Stimulated activated CD8-positive, alpha-beta memory T cell treated with anti-CD3 and anti-CD28 coated beads, Interleukin-4, amount 100 ng/mL, for 1 hour (primary cell): ENCODE measurements around the gene KIF1A.

Source experiments
- DNase-seq, 2 donors: peaks; one replicate each; pipeline ENCODE4 v3.0.0-alpha.2; 2020; ENCODE audit warnings: low read depth in 2 of 2, low spot score in 1 of 2

KIF1A gene

DNA sequence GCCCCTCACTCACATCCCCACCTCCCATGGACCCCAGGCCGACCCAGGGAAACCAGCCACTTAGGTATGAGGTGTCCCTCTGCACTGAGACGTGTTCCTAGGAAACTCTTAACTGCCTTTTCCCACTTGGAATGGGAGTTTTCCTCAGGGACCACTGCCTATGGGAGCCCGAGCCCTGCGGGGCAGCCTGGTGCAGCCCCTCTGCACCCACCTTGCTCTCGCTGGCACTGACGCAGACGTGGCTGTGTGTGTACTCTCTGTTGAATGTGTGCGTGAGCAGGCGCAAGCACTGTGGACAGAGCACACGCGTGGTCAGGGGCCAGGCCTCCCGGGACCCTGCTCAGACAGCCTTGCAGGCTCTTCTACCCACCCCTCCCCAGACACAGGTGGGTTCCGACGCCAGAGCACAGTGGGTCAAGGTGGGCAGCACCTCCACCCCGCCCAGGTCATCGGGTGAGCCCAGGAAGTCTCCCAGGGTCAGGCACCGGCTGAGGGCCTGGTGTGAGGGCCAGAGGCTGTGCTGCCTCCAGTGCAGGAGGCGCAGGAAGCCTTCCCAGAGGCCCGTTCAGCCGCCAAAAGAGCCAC is 98.3 kb downstream of the KIF1A start:
- no peak for DNase-seq

DNA sequence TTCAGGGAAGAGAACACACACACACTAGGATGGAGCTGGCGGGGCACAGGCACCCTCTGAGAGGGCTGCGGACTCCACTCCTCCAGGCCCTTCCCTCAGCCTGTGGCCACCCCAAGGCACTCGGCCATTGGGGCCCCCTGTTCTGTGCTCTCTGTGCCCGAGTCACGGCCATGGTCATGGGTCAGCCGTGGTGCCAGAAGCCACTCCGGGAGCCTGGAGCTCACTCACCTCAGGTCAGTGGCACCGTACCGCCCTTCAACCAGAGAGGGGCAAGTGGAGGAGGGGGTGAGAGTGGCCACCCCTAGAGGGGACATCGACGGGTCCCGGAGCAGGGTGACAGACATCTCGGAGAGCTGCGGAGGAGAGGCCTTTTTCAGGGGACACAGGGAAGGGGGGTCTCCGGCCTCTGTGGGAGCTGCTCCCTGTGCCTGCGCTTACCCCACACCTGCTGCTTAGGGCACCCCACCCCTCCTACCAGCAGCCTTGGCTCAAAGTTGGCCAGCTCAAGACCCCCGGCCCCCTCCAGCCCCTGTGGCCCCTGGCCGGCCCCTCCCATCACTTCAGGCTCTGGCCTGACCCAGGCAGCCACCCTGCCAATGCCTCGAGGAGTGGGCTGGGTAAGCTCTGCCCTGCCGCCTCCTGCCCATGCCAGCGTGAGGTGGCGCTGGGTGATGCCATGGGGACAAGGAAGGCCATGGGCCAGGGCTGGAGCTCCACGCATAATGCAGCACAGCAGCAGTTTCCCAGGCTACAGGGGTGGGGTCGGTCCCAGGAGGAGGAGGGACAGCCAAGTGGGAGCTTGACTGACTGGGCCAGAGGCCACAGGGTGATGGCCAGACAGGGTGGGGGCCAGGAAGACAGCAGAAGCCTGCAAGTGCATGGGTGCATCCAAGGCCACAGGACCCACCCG is 99.1 kb downstream of the KIF1A start:
- DNase-seq, result no peak

DNA sequence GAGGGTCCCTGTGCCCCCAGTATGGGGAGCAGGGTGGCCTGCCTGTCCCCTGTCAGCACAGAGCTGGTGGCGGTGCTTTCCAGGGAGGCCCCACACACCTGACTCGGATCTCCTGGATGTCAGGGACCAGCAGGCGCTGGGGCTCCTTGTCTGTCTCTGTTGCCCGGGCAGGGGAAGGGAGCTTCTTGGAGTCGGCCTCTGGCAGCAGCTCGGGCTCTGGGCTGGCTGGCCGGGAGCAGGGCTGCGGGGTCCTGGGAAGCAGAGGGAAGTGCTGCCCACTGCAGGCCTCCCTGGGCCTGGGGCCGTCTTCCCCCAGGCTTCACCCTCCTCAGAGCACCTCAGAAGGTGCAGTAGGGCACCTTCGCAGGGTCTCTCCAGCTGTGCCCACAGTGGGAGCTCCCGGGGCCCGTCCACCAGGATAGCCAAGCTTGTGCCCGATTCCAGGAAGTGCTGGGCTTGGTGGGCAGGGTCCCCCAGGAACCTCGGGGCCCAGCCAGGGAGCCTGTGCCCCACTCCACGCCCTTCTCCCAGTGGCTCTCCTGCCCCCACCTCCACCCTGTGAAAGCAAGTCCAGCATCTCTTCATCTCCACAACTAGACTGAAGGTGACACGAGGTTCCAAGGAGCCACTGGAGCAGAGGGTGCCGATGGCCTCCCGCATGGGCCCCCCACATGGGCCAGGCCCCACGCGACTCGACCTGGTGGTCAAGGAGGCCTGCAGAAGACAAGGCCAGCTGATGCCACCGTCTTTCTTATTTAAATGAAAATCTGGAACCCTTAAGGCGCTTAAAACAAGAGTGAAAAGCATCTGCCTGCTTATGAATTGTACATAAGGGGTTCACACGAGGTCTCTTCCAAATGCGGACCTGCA is 100.1 kb downstream of the KIF1A start:
- no peak for DNase-seq

DNA sequence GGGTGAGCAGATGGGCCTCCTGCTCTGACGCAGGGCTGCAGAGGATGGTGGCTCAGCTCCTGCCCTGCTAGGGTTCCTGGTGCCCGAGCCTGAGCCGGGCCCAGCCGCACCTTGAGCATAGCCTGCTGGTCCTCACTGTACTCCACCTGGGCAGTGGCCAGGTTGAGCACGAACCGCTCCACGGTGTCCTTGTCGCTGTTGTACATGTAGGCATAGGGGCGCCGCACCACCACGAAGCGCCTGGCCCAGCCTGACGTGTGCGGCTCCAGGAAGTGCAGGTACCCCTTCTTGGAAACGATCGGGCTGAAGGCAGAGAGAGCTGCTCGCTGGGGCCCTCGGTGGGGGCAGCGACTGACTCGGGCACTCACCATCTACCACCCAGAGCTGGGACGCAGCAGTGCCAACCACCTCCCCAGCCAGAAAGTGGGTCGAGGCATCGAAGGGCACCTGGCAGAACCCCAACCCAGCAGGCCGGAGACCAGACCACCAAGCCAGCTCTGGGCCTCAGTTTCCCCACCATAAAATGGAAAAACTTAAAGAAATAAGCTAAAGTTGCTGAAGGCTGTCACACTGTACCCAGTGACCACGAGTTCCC is 101.0 kb downstream of the KIF1A start:
- DNase-seq, result no peak

DNA sequence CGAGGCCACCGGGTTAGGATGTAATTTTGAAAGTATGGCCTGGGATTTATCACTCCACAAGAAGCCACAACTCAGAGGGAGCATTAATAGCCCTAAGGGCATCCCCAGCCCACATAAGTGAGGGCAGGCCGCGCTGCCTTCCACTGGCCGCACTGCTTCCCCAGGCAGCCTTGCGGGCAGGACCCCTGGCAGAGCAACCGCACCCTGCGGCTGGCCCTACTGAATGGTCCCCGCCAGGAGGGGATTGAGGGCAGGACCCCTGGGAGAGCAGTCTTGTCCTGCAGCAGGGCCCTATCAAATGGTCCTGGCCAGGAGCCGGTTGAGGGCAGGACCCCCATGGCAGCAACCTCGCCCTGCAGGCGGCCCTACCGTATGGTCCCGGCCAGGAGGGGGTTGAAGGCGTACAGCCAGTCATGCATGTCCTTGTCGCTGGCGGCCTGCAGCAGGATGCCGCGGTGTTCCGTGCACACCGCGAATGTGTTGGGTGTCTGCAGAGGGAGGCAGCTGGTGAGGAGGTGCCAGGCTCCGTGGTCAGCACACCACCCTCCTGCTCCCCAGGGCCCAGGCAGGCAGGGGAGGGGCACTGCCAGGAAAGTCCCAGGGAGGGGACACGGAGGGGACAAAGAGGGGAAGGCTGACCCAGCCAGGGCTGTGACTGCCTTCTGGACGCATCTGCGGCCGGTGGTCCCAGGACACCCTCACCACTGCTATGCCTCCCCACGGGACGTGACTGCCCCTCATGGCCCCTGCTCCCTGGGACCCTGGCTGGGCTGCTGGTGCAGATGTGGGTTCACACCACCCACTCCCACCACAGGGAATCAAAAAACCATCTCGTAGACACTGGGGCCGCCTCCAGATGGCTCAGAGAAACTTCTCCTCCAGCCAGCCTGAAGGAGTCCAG is 102.1 kb downstream of the KIF1A start:
- no peak for DNase-seq

DNA sequence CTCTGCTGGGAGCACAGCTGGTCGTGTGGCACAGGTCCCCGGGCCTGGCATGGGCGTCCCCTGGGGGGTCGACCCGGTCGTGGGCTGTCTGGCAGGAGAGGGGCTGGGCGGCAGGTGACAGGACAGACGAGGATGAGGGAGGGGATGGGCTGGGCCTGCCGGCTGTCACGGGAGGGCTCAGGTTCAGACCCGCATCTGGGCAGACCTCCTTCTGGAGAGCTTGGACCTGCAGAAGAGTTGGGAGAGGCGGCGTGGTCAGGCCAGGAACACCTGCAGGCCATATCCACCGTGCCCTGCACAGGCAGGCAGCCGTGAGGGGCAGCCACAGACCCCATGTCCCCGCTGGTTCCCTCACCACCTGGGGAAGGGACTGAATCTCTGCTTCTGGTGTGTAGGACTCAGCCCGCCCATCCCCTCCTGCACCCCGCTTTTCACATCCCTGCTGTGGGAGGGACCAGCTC is 102.8 kb downstream of the KIF1A start:
- no peak for DNase-seq

DNA sequence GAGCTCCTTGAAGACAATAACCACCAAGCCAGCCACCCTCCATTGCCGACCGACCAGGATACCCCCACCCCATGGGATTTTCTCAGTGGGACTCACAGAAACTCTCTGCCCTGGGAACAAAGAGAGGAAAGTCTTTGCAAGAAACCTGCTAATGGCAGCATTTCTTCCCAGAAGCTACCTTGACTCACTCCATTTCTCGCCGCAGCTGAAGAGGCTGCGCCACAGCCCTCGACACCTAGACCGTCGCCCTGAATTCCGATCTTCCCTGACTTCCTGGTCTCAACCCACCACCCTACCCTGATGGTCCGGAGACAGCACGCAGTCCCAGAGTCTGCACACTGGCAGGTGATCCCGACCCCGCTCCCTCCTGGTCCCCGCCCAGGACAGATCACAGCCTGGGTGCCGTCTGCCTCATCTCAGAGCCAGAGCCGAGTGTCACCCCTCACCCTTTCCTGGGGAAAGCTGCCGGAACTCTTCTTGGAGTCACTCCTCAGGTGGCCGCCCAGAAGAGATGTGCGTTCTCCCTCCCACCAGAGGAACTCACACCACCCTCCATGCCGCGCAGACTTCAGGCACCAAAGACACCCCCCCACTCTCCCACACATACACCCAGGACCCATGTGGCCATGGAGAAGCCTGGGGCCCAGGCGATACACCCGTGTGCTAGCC is 103.8 kb downstream of the KIF1A start:
- no peak for DNase-seq

DNA sequence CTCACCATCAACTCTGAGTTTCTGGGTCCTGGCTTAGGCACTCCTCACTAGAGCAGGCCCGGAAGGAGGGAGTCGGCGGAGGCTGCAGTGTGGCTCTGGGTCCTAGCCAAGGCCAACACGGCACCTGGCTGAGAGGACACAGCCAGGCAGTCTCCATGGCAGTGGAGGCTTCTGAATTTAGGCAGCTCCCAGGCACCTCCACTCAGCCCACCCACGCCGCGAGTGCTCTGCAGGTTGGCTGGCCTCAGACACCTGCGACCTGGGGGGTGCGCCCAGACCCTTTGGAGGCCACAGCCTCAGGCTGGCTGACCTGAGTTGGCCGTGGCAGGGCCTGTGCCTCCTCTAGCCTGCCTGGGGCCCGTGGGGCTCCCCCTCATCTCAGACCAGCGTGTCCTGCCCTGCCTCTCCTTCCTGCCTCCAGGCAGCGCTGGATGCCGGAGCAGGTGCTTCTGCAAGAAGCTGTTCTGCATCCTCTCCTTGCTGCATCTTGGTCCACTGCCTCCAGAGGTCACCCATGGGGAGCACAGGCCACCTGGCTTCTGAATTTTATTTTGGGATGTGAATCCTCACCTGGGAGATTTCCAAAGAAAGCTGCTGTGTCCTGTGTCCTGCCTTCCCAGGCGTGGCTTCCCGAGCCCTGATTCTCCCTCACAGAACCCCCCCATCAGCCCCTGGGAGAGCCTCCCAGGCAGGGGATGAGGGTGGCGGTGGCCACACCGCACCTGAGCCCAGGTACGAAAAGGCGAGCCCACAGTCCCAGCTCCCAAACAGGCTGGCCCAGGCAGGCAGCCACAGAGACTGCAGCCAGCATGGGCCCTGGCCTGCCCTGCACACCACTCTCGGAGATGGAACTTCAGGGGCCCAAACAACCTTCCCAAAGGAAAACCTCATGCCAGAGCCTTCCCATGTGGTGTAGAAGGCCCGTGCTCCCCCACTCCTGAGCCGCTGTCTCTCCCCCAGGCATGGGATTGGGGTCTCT is 105.0 kb downstream of the KIF1A start:
- no peak for DNase-seq

DNA sequence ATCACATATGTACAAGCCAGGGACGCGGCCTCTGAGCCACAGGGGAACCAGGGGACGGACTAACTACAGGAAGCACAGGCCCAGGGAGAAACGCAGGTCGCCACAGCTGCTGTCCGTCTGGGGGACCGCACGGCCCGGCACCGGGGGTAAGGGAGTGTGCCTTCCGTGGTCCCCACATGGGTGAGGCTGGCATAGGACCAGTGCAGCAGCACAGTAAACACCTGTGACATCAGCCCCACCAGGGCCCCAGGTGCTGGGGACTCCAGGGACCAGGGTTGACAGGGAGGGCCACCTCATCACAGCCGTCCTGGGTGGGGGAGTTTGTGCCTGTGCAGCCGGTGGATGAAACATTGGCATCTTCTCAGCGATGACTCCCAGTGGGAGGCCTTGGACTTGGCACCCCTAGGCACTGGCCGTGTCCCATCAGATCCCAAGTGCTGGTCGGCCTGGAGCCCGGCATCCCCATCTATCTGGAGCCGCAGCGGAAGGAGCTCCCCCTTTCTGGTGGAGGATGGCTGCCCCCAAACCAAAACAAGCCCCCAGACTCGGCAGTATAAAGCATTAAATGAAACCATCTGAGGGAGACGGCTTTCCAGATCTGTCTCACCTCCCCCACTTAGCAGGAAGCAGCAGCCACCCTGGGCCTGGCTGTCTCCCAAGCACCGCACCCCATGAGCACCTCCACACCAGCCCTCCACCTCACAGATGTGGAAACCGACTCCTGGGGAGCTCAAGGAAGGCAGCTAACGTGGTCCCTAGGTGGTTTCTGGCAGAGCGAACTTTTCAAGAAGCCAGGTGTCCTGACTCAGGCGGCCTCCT is 105.9 kb downstream of the KIF1A start:
- no peak for DNase-seq

DNA sequence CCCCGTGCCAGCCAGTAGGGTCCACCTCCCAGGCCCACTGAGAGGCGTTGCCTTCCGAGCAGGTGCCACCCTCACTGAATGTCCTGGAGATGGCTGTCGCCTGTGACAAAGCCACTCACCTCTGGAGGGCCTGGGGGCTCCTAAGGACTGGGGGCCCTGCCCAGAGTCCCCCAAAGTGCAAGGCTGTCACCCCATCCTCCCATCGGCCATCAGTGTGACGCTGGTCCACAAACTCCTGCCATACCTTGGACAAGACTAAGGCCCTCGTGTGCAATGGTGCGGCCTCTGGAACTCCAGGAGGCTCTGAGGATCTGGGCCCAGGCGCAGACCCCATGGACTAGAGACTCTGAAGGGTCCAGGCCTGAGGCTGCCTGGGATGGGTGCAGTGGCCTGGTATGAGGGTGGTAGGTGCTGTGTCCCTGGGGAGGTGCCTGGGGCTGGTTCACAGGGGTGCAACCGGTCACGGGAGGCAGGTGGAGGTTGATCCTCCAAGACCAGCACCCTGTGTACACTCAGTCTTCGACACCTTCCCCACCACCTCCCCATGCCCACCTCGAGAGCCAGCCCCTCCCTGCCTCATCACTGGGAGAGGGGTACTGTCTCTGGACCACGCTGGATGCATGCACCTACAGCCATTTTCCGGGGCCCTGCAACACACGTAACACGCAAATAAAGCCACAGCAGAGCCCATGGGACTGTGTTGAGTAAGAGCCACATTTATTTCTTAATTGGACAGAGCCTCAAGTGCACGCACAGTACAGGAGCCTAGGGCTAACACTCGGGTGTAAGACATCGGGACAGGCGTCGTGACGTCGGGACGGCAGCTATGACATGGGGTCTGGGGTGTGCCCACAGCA is 106.7 kb downstream of the KIF1A start:
- DNase-seq, result no peak

DNA sequence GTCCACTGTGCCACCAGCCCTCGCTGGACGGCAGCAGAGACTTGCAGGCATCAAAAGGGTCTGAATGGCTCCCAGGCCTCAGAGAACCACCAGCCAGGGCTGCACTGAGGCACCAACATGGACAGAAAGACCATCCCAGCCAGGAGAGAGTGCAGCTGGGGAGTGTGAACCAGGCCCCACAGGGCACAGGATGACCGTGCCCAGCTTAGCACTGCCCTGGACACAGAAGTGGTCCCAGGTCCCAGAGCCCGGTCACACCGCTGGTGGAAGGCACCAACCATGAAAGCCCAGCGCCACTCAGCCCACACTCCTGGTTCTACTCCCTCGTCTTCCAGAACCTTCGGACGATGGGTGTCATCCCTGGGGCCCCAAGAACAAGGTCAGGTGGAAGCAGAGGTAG is 107.9 kb downstream of the KIF1A start:
- DNase-seq, result no peak

DNA sequence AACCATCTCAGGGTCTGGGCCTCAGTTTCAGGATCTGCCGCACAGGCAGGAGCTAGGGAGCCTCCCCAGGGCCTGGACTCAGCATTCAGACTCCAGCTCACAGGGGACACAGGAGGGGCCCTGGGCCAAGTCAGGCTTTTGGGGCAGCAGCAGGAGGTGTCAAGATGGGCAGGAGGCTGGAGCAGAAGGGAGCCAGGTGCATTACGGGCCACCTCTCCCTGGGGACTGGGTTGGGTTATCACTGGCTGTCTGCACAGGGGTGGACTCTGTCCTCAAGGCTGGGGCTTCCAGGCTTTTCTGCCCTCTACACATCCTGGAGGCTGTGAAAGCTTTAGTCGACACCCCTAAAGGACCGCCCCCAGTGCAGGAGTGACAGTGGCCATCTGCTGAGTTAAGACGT is 108.3 kb downstream of the KIF1A start:
- no peak for DNase-seq

DNA sequence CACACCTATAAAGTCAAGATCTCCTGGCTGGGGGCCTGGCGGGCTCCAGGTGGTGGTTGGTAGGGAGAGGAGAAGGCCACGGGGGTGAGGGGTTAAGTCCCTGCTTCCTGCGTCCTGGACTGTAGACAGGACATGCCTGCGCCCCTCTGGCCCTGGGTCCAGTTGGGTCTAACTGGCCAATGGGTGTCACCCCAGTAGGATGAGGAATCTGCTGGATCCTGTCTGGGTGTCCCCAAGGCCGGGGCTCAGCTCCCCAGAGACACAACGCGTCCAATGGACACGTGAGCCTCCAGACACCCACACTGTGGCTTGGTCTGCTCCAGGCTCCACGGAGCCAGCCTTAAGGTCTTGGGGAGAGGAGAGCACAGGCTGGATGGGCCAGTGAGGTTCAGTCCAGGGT is 108.7 kb downstream of the KIF1A start:
- DNase-seq, result no peak

DNA sequence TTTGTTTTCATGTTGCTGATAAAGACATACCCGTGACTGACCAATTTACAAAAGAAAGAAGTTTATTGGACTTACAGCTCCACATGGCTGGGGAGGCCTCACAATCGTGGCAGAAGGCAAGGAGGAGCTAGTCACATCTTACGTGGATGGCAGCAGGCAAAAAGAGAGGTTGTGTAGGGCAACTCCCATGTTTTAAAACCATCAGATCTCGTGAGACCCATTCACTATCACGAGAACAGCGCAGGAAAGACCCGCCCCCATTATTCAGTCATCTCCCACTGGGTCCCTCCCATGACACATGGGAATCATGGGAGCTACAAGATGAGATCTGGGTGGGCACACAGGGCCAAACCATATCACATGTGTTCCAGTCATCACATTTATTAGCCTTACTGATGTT is 111.6 kb downstream of the KIF1A start:
- no peak for DNase-seq

DNA sequence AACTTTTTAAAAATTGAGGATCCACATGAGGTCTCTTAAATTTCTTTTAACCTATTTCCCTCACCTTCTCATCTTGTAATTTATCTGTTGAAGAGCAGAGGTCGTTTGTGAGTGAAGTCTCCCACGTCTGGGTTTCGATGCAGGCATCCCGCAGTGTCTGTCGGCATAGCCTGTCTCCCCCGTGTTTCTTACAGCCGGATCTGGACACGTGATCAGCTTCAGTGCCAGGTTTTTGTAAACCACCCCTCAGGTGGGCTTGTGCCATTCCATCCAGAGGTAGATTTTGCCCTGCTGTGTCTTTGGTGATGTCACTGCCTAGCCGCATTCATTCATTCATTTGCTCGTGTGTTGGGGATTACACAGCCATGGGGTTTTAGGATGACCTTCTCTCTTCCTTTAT is 112.2 kb downstream of the KIF1A start:
- DNase-seq, result no peak

DNA sequence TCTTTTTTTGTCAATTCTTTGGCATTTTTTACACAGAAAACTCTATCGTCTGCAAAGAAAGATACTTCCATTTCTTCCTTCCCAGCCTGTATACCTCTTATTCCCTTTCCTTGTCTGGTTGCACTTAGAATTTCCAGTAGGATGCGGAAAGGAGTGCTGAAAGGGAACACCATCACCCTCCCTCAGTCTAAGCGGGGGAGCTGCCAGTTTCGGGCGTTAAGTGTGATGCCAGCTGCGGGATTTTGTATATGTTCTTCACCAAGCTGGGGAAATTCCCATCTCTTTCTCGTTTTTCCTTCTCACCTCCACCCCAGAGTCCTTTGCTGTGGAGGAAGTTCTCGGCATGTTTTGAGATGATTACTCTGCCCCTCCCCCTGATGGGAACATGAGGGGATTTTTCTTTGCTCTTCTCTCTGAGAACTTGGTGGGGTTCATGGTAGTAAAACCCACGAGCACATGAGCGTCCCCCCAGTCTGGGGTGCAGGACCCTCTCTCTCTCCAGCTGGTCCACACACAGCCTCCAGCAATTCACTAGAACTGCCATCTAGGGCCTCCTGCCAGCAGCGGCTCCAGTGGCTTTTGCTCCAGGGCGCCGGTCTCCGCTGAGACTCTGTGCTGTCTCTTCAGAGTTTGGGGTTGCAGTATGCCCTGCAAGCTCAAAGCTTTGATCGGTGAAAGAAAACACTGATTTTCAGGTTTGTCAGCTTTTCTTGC is 112.8 kb downstream of the KIF1A start:
- DNase-seq, result no peak
